Neuronal stem cell (in vitro differentiated cells): ENCODE results near the gene PTCH1.

Experiments used
- DNase-seq: peaks from one replicate; pipeline ENCODE4 v3.0.0-alpha.2; 2013; ENCODE audit warnings: low spot score
- H2AFZ ChIP-seq: one replicate; pipeline ENCODE4 v1.6.1; 2013; ENCODE audit warnings: mild to moderate bottlenecking, low read length, inconsistent platforms
- H2AK5ac ChIP-seq: 2 replicates; pipeline ENCODE4 v1.6.1; 2013; ENCODE audit warnings: low read depth, mild to moderate bottlenecking, inconsistent platforms, low read length, moderate library complexity, mixed read lengths
- H2BK120ac ChIP-seq: 2 replicates; pipeline ENCODE4 v1.6.1; 2013; ENCODE audit warnings: low read depth, mild to moderate bottlenecking, inconsistent platforms, low read length, moderate library complexity, mixed read lengths
- H2BK12ac ChIP-seq: one replicate; pipeline ENCODE4 v1.6.1; 2013; ENCODE audit warnings: low read length, inconsistent platforms
- H2BK15ac ChIP-seq: 2 replicates; pipeline ENCODE4 v1.6.1; 2013; ENCODE audit warnings: mild to moderate bottlenecking, low read length, inconsistent platforms, mixed read lengths
- H2BK5ac ChIP-seq: one replicate; pipeline ENCODE4 v1.6.1; 2013; ENCODE audit warnings: inconsistent platforms, mild to moderate bottlenecking, low read length, moderate library complexity
- H3K14ac ChIP-seq: one replicate; pipeline ENCODE4 v1.6.1; 2013; ENCODE audit warnings: low read length, inconsistent platforms
- H3K18ac ChIP-seq: 2 replicates; pipeline ENCODE4 v1.6.1; 2013; ENCODE audit warnings: low read length, inconsistent platforms
- H3K23ac ChIP-seq: 2 replicates; pipeline ENCODE4 v1.6.1; 2013; ENCODE audit warnings: low read depth, mild to moderate bottlenecking, mixed read lengths, low read length, inconsistent platforms; ENCODE audit not compliant: poor library complexity
- H3K27ac ChIP-seq: replicated peaks from 3 replicates; pipeline ENCODE4 v1.5.1; 2013; ENCODE audit warnings: low read length, inconsistent platforms
- H3K27me3 ChIP-seq, 3 experiments: 2 replicates each; pipeline ENCODE4 v1.6.1; 2013; ENCODE audit warnings: low read length in 3 of 3, mild to moderate bottlenecking in 2 of 3, inconsistent platforms in 1 of 3, low read depth in 1 of 3, mixed read lengths in 1 of 3, moderate library complexity in 1 of 3; ENCODE audit not compliant: control insufficient read depth in 3 of 3, insufficient read depth in 3 of 3
- H3K36me3 ChIP-seq, 2 donors: replicated peaks in 1 of 2; 2 replicates each; pipeline ENCODE4 v1.6.1; 2013; ENCODE audit warnings: low read length in 2 of 2; ENCODE audit not compliant: control insufficient read depth in 2 of 2, insufficient read depth in 2 of 2
- H3K4ac ChIP-seq: 2 replicates; pipeline ENCODE4 v1.6.1; 2013; ENCODE audit warnings: inconsistent platforms, mild to moderate bottlenecking, low read length, moderate library complexity
- H3K4me1 ChIP-seq, 2 donors: 1 replicate in 1 of 2; 2 replicates in 1 of 2; pipeline ENCODE4 v1.6.1; 2013; ENCODE audit warnings: low read length in 2 of 2, low read depth in 1 of 2; ENCODE audit not compliant: control insufficient read depth in 2 of 2, insufficient read depth in 1 of 2
- H3K4me2 ChIP-seq: one replicate; pipeline ENCODE4 v1.6.1; 2013; ENCODE audit warnings: mild to moderate bottlenecking, low read length, inconsistent platforms; ENCODE audit not compliant: insufficient read depth, poor library complexity, severe bottlenecking
- H3K4me3 ChIP-seq, 2 donors: 2 replicates each; pipeline ENCODE4 v1.5.1; 2013; ENCODE audit warnings: low read length in 2 of 2, mild to moderate bottlenecking in 2 of 2, inconsistent platforms in 1 of 2, moderate library complexity in 1 of 2
- H3K79me1 ChIP-seq: one replicate; pipeline ENCODE4 v1.6.1; 2013; ENCODE audit warnings: low read depth, mild to moderate bottlenecking, inconsistent platforms, low read length, moderate library complexity
- H3K9ac ChIP-seq: one replicate; pipeline ENCODE4 v1.6.1; 2013; ENCODE audit warnings: mild to moderate bottlenecking, low read depth, low read length, inconsistent platforms; ENCODE audit not compliant: poor library complexity
- H3K9me3 ChIP-seq, 2 donors: replicated peaks in 1 of 2; 2 replicates each; pipeline versions ENCODE3 to v1.6.1; 2013; ENCODE audit warnings: low read length in 2 of 2, mild to moderate bottlenecking in 2 of 2, inconsistent platforms in 1 of 2, low read depth in 1 of 2, mixed read lengths in 1 of 2, moderate library complexity in 1 of 2; ENCODE audit not compliant: control insufficient read depth in 2 of 2, insufficient read depth in 1 of 2
- H4K8ac ChIP-seq: one replicate; pipeline ENCODE4 v1.6.1; 2013; ENCODE audit warnings: low read depth, mild to moderate bottlenecking, inconsistent platforms, low read length, moderate library complexity
- H4K91ac ChIP-seq: one replicate; pipeline ENCODE4 v1.6.1; 2013; ENCODE audit warnings: low read length, low read depth, mild to moderate bottlenecking, inconsistent platforms; ENCODE audit not compliant: poor library complexity
- WGBS, 2 donors: extraction: QIAGEN DNeasy Blood & Tissue Kit; methylation state at CpG; one replicate each; pipeline ENCODE4 v1.1.7; 2013; ENCODE audit warnings: missing lambda C conversion rate in 2 of 2, mixed read lengths in 1 of 2; ENCODE audit not compliant: insufficient read length in 2 of 2, insufficient replicate concordance in 1 of 2; ENCODE audit errors: extremely low coverage in 2 of 2; 5-methylcytosine and 5-hydroxymethylcytosine counted together

Gene PTCH1

GRCh38 chr9:95420518-95420917 is 96.3 kb downstream of the PTCH1 start:
- H3K18ac ChIP-seq: no peak overlapping the region
- no peak overlapping the region for H2BK12ac ChIP-seq
- no peaks in the 10 kb centered on the region for H3K27me3 ChIP-seq
- H2AFZ ChIP-seq: no peak overlapping the region
- no peak overlapping the region for H3K23ac ChIP-seq
- H4K91ac ChIP-seq: no peak overlapping the region
- H2BK120ac ChIP-seq: no peak overlapping the region
- H2AK5ac ChIP-seq: no peak overlapping the region
- no peak overlapping the region for H3K4me2 ChIP-seq
- no peaks in the 10 kb centered on the region for H3K79me1 ChIP-seq
- no peak overlapping the region for H3K14ac ChIP-seq
- no peak overlapping the region for H3K4me3 ChIP-seq
- peaks cover 0 to 3% of the 10 kb centered on the region in 2 donors for H3K36me3 ChIP-seq
- H4K8ac ChIP-seq: no peak overlapping the region
- no peaks in the 10 kb centered on the region for H3K4me1 ChIP-seq
- H3K9me3 ChIP-seq: peaks cover 7 to 19% of the 10 kb centered on the region in 2 donors
- no peak overlapping the region for H3K27ac ChIP-seq
- no peak overlapping the region for H3K4ac ChIP-seq
- H2BK15ac ChIP-seq: no peak overlapping the region
- DNase-seq: no peak
- H2BK5ac ChIP-seq: no peak overlapping the region
- no peak overlapping the region for H3K9ac ChIP-seq

GRCh38 chr9:95419444-95419843 is 97.3 kb downstream of the PTCH1 start:
- H3K4ac ChIP-seq: no peak overlapping the region
- H2BK15ac ChIP-seq: no peak overlapping the region
- H4K8ac ChIP-seq: no peak overlapping the region
- no peak overlapping the region for H2AK5ac ChIP-seq
- H2AFZ ChIP-seq: no peak overlapping the region
- peaks cover 0 to 3% of the 10 kb centered on the region in 2 donors for H3K36me3 ChIP-seq
- H3K27me3 ChIP-seq: no peaks in the 10 kb centered on the region
- H2BK5ac ChIP-seq: no peak overlapping the region
- no peak overlapping the region for H3K4me3 ChIP-seq
- no peak overlapping the region for H3K23ac ChIP-seq
- no peak overlapping the region for H3K14ac ChIP-seq
- no peak overlapping the region for H3K18ac ChIP-seq
- H3K9ac ChIP-seq: no peak overlapping the region
- peaks cover 7 to 19% of the 10 kb centered on the region in 2 donors for H3K9me3 ChIP-seq
- no peak overlapping the region for H4K91ac ChIP-seq
- H2BK12ac ChIP-seq: no peak overlapping the region
- no peak overlapping the region for H3K4me2 ChIP-seq
- no peak overlapping the region for H2BK120ac ChIP-seq
- H3K79me1 ChIP-seq: no peaks in the 10 kb centered on the region
- no peak overlapping the region for H3K27ac ChIP-seq
- H3K4me1 ChIP-seq: no peaks in the 10 kb centered on the region
- no peak for DNase-seq

GRCh38 chr9:95415158-95415557 is 101.6 kb downstream of the PTCH1 start:
- Histone ChIP-seq H3K9me3 (peaks cover 0 to 4% of the 10 kb centered on the region in 2 donors), H3K36me3 (no peaks in the 10 kb centered on the region), H4K8ac (no peak overlapping the region), H3K79me1 (peaks cover 3% of the 10 kb centered on the region), H3K14ac (no peak overlapping the region), H3K4me2 (no peak overlapping the region), H3K27me3 (no peaks in the 10 kb centered on the region), H2BK5ac (no peak overlapping the region), H3K4me3 (no peak overlapping the region), H3K27ac (no peak overlapping the region), H2AFZ (no peak overlapping the region), H3K23ac (no peak overlapping the region), H2BK15ac (no peak overlapping the region), H3K4ac (no peak overlapping the region), H3K4me1 (peaks cover 13 to 16% of the 10 kb centered on the region in 2 donors), H2AK5ac (no peak overlapping the region), H4K91ac (no peak overlapping the region), H2BK12ac (no peak overlapping the region), H3K9ac (no peak overlapping the region), H3K18ac (no peak overlapping the region), H2BK120ac (no peak overlapping the region)
- no CpG with 5 or more reads among the region's 2 CpGs for WGBS, 2 donors
- DNase-seq: no peak

GRCh38 chr9:95413793-95414192 is 103.0 kb downstream of the PTCH1 start:
- no peak for DNase-seq
- Histone ChIP-seq H4K91ac (no peak overlapping the region), H2AK5ac (no peak overlapping the region), H2BK15ac (no peak overlapping the region), H3K23ac (no peak overlapping the region), H2BK120ac (no peak overlapping the region), H3K4me1 (peaks cover 15 to 21% of the 10 kb centered on the region in 2 donors), H3K14ac (no peak overlapping the region), H2AFZ (no peak overlapping the region), H3K4ac (no peak overlapping the region), H3K36me3 (no peaks in the 10 kb centered on the region), H2BK5ac (no peak overlapping the region), H3K27ac (no peak overlapping the region), H3K18ac (no peak overlapping the region), H3K9ac (no peak overlapping the region), H3K4me3 (no peak overlapping the region), H3K9me3 (peaks cover 0 to 4% of the 10 kb centered on the region in 2 donors), H2BK12ac (no peak overlapping the region), H3K27me3 (no peaks in the 10 kb centered on the region), H4K8ac (no peak overlapping the region), H3K79me1 (peaks cover 3% of the 10 kb centered on the region), H3K4me2 (no peak overlapping the region)
- no CpG with 5 or more reads among the region's 2 CpGs for WGBS, 2 donors
